Measurements from ENCODE around the gene NUP133.

DNA sequence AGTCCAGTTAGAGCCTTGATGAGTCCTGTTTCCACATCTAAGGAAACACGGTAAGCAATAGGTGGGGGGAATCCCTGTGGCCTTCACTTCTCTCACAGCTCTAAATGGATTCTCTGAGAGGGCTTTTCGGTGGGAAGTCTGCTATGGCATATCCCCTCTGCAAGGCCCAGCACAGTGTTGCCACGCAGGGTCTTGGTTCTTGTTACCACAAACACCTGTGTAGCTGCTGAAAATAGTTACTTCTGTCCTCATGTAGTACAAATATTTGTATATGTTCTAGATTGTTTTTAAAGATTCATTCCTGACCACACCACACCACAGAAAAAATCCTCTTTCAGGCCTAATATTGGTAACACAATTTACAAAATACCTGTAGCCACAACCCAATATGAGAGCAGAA is 79.9 kb downstream of the NUP133 start:
- TF ChIP-seq, protein P1, sequence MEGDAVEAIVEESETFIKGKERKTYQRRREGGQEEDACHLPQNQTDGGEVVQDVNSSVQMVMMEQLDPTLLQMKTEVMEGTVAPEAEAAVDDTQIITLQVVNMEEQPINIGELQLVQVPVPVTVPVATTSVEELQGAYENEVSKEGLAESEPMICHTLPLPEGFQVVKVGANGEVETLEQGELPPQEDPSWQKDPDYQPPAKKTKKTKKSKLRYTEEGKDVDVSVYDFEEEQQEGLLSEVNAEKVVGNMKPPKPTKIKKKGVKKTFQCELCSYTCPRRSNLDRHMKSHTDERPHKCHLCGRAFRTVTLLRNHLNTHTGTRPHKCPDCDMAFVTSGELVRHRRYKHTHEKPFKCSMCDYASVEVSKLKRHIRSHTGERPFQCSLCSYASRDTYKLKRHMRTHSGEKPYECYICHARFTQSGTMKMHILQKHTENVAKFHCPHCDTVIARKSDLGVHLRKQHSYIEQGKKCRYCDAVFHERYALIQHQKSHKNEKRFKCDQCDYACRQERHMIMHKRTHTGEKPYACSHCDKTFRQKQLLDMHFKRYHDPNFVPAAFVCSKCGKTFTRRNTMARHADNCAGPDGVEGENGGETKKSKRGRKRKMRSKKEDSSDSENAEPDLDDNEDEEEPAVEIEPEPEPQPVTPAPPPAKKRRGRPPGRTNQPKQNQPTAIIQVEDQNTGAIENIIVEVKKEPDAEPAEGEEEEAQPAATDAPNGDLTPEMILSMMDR (IDR thresholded peaks at IDR 0.05; ENCODE audit: insufficient read depth, low read length, poor library complexity, severe bottlenecking): no peak
- no peak for TF ChIP-seq EZH2phosphoT487 (conservative IDR thresholded peaks at IDR 0.05; ENCODE audit: low read length)
